ENCODE measurements around the gene HMOX1.

Gene HMOX1

GRCh38 chr22:35441489-35442100 is 60.7 kb downstream of the HMOX1 start:
- no peaks in the 10 kb centered on the region for H3K27me3 ChIP-seq (ENCODE audit: control insufficient read depth, low read length)
- TF ChIP-seq, protein P1, sequence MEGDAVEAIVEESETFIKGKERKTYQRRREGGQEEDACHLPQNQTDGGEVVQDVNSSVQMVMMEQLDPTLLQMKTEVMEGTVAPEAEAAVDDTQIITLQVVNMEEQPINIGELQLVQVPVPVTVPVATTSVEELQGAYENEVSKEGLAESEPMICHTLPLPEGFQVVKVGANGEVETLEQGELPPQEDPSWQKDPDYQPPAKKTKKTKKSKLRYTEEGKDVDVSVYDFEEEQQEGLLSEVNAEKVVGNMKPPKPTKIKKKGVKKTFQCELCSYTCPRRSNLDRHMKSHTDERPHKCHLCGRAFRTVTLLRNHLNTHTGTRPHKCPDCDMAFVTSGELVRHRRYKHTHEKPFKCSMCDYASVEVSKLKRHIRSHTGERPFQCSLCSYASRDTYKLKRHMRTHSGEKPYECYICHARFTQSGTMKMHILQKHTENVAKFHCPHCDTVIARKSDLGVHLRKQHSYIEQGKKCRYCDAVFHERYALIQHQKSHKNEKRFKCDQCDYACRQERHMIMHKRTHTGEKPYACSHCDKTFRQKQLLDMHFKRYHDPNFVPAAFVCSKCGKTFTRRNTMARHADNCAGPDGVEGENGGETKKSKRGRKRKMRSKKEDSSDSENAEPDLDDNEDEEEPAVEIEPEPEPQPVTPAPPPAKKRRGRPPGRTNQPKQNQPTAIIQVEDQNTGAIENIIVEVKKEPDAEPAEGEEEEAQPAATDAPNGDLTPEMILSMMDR (IDR thresholded peaks at IDR 0.05; ENCODE audit: low read depth, low read length, poor library complexity, severe bottlenecking) = no peak
- no peak for TF ChIP-seq EZH2phosphoT487 (IDR thresholded peaks at IDR 0.05; ENCODE audit: borderline replicate concordance, low read length)
- no peaks in the 10 kb centered on the region; the same call in 1 of the 2 replicates for H3K9me2 ChIP-seq (replicated peaks; ENCODE audit: control insufficient read depth, low read length)
- no peaks in the 10 kb centered on the region for H3K9me3 ChIP-seq (ENCODE audit: control insufficient read depth, insufficient read depth, low read length)
- H3F3A ChIP-seq (ENCODE audit: control insufficient read depth, insufficient read depth) = peaks cover 2% of the 10 kb centered on the region
- no peaks in the 10 kb centered on the region for H4K20me1 ChIP-seq (ENCODE audit: control insufficient read depth, insufficient read depth, low read depth, low read length)
- no peak overlapping the region for H3K4me3 ChIP-seq (ENCODE audit: low read length)
- no peak overlapping the region for H3K27ac ChIP-seq (ENCODE audit: low read depth, low read length)
- H3K4me1 ChIP-seq (ENCODE audit: control insufficient read depth, low read length) = peaks cover 7% of the 10 kb centered on the region
- H3K4me2 ChIP-seq (ENCODE audit: low read length) = no peak overlapping the region
- H3K79me2 ChIP-seq (ENCODE audit: control insufficient read depth, low read length) = no peaks in the 10 kb centered on the region
- peaks cover 11% of the 10 kb centered on the region for H3K36me3 ChIP-seq (ENCODE audit: control insufficient read depth, low read length)

DNA sequence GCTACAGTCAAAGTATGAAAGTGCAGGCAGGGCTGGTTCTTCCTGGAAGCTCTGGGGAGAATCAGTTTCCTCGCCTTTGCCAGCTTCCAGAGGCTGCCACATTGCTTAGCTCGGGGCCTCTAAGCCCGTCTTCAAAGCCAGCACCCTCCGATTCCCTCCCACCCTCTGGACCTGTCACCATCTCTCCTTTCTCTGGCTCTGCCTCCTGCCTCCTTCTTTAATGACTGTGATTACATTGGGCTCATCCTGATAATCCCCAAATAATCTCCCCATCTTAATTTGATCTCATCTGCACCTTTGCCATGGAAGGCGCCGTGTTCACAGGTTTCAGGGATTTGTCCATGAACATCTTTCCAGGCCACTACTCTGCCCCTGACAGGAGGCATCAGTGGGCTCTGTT is 61.6 kb downstream of the HMOX1 start:
- Histone ChIP-seq H3K27ac (ENCODE audit: low read depth, low read length) (no peak overlapping the region), H3K79me2 (ENCODE audit: control insufficient read depth, low read length) (no peaks in the 10 kb centered on the region), H3K27me3 (ENCODE audit: control insufficient read depth, low read length) (no peaks in the 10 kb centered on the region), H3K4me2 (ENCODE audit: low read length) (no peak overlapping the region), H3K4me3 (ENCODE audit: low read length) (no peak overlapping the region), H3K9me3 (ENCODE audit: control insufficient read depth, insufficient read depth, low read length) (no peaks in the 10 kb centered on the region), H3K9me2 (replicated peaks; ENCODE audit: control insufficient read depth, low read length) (no peaks in the 10 kb centered on the region), H4K20me1 (ENCODE audit: control insufficient read depth, insufficient read depth, low read depth, low read length) (no peaks in the 10 kb centered on the region), H3K4me1 (ENCODE audit: control insufficient read depth, low read length) (peaks cover under 1% of the 10 kb centered on the region), H3F3A (ENCODE audit: control insufficient read depth, insufficient read depth) (no peaks in the 10 kb centered on the region), H3K36me3 (ENCODE audit: control insufficient read depth, low read length) (peaks cover 3% of the 10 kb centered on the region; the same call in 1 of the 2 replicates)
- TF ChIP-seq, protein P1 (IDR thresholded peaks at IDR 0.05; ENCODE audit: low read depth, low read length, poor library complexity, severe bottlenecking) = no peak
- TF ChIP-seq EZH2phosphoT487 (IDR thresholded peaks at IDR 0.05; ENCODE audit: borderline replicate concordance, low read length) = no peak

DNA sequence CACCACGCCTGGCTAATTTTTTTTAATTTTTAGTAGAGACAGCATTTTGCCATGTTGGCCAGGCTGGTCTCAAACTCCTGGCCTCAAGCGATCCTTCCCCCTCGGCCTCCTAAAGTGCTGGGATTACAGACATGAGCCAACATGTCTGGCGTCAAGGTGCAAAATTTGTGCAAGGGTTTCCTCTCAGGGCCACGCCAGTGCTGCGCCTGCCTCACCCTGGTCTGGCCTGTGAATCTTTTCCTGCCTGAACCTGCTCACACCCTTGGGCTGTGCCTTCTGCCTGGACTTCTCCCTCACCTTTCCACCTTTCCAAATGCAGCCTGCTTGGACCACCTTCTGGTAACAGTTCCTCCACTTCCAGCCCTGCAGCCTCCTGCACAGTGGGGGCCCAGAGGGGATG is 62.4 kb downstream of the HMOX1 start:
- Histone ChIP-seq H3K4me1 (ENCODE audit: control insufficient read depth, low read length) (peaks cover 9% of the 10 kb centered on the region), H3F3A (ENCODE audit: control insufficient read depth, insufficient read depth) (no peaks in the 10 kb centered on the region), H3K36me3 (ENCODE audit: control insufficient read depth, low read length) (peaks cover 2% of the 10 kb centered on the region; the same call in 1 of the 2 replicates), H3K27ac (ENCODE audit: low read depth, low read length) (no peak overlapping the region), H3K27me3 (ENCODE audit: control insufficient read depth, low read length) (no peaks in the 10 kb centered on the region), H3K9me2 (replicated peaks; ENCODE audit: control insufficient read depth, low read length) (no peaks in the 10 kb centered on the region), H3K4me3 (ENCODE audit: low read length) (no peak overlapping the region), H3K79me2 (ENCODE audit: control insufficient read depth, low read length) (no peaks in the 10 kb centered on the region), H3K9me3 (ENCODE audit: control insufficient read depth, insufficient read depth, low read length) (no peaks in the 10 kb centered on the region), H4K20me1 (ENCODE audit: control insufficient read depth, insufficient read depth, low read depth, low read length) (no peaks in the 10 kb centered on the region), H3K4me2 (ENCODE audit: low read length) (no peak overlapping the region)
- no peak for TF ChIP-seq EZH2phosphoT487 (IDR thresholded peaks at IDR 0.05; ENCODE audit: borderline replicate concordance, low read length)
- TF ChIP-seq, protein P1 (IDR thresholded peaks at IDR 0.05; ENCODE audit: low read depth, low read length, poor library complexity, severe bottlenecking) = no peak

Data from DOHH2 (cell line).